Neural cell (in vitro differentiated cells): ENCODE results near the gene PTTG1IP. TPM values are rescaled to one million over a fixed set of nuclear protein-coding genes. Genes with fewer than 3 reads are reported as not detected.

Experiments
- H2AFZ ChIP-seq: fragments of 200-600, 300-800 bp; sonication (generic), shearing (Covaris generic); 2 replicates; pipeline ENCODE4 v1.6.0; 2014; ENCODE audit warnings: low read depth, mild to moderate bottlenecking, antibody characterized with exemption, low read length, moderate library complexity
- H3F3A ChIP-seq: fragments of 200-600 bp; shearing (Covaris generic); 2 replicates; pipeline ENCODE4 v1.6.1; 2016; ENCODE audit warnings: mild to moderate bottlenecking, moderate library complexity, mixed read lengths, antibody characterized with exemption, low read length; ENCODE audit not compliant: insufficient read depth, poor library complexity, severe bottlenecking
- H3K27ac ChIP-seq: fragments of 200-600, 300-800 bp; sonication (generic), shearing (Covaris generic); 2 replicates; pipeline ENCODE4 v1.5.1; 2014; ENCODE audit warnings: mild to moderate bottlenecking, low read length, moderate library complexity
- H3K27me3 ChIP-seq: fragments of 300-800, 200-600 bp; sonication (generic), shearing (Covaris generic); 2 replicates; pipeline ENCODE4 v1.6.0; 2014; ENCODE audit warnings: mild to moderate bottlenecking, low read depth, low read length, moderate library complexity; ENCODE audit not compliant: insufficient read depth
- H3K36me3 ChIP-seq: fragments of 300-800, 200-600 bp; sonication (generic), shearing (Covaris generic); 2 replicates; pipeline ENCODE4 v1.5.1; 2014; ENCODE audit warnings: mild to moderate bottlenecking, antibody characterized with exemption, low read length, moderate library complexity; ENCODE audit not compliant: insufficient read depth
- H3K4me2 ChIP-seq: fragments of 300-800, 200-600 bp; sonication (generic), shearing (Covaris generic); 2 replicates; pipeline ENCODE4 v1.6.0; 2014; ENCODE audit warnings: mild to moderate bottlenecking, low read length
- H3K4me3 ChIP-seq: fragments of 300-800, 200-600 bp; sonication (generic), shearing (Covaris generic); 2 replicates; pipeline ENCODE4 v1.5.1; 2014; ENCODE audit warnings: mild to moderate bottlenecking, low read length, moderate library complexity
- H3K79me2 ChIP-seq: fragments of 200-600 bp; shearing (Covaris generic); replicated peaks from 2 replicates; pipeline ENCODE4 v1.6.0; 2014; ENCODE audit warnings: mild to moderate bottlenecking, low read length, moderate library complexity; ENCODE audit not compliant: insufficient read depth
- H3K9ac ChIP-seq: fragments of 300-800, 200-600 bp; sonication (generic), shearing (Covaris generic); 2 replicates; pipeline ENCODE4 v1.6.1; 2016; ENCODE audit warnings: mild to moderate bottlenecking, low read length, mixed read lengths
- H3K9me2 ChIP-seq: fragments of 200-600 bp; shearing (Covaris generic); 2 replicates; pipeline ENCODE4 v1.6.1; 2016; ENCODE audit warnings: mild to moderate bottlenecking, low read length, mixed read lengths; ENCODE audit not compliant: insufficient read depth
- H3K9me3 ChIP-seq: fragments of 200-600, 300-800 bp; sonication (generic), shearing (Covaris generic); 2 replicates; pipeline ENCODE4 v1.6.1; 2016; ENCODE audit warnings: mild to moderate bottlenecking, mixed run types, low read length, moderate library complexity, mixed read lengths
- H4K20me1 ChIP-seq: fragments of 200-600 bp; shearing (Covaris generic); 2 replicates; pipeline ENCODE4 v1.6.1; 2016; ENCODE audit warnings: mild to moderate bottlenecking, mixed run types; ENCODE audit not compliant: insufficient read depth
- EP300 ChIP-seq: fragments of 450-650 bp; conservative IDR thresholded peaks from 2 replicates; pipeline ENCODE4 v1.6.1; 2014; ENCODE audit warnings: antibody characterized with exemption, mild to moderate bottlenecking, moderate library complexity; ENCODE audit not compliant: poor library complexity, severe bottlenecking
- EZH2 ChIP-seq: fragments of 200-600, 300-800 bp; shearing (Covaris generic), sonication (generic); IDR thresholded peaks from 2 replicates; pipeline ENCODE4 v1.6.1; 2014; ENCODE audit warnings: antibody characterized with exemption, low read length, borderline replicate concordance, mild to moderate bottlenecking; ENCODE audit not compliant: insufficient read depth, poor library complexity, severe bottlenecking
- MXI1 ChIP-seq: fragments of 450-650 bp; conservative IDR thresholded peaks from 2 replicates; pipeline ENCODE4 v1.6.1; 2014; ENCODE audit warnings: antibody characterized with exemption, mild to moderate bottlenecking; ENCODE audit not compliant: poor library complexity, severe bottlenecking
- POLR2AphosphoS5 ChIP-seq: IDR thresholded peaks from 2 replicates; pipeline ENCODE4 v1.6.1; 2012
- RAD21 ChIP-seq: fragments of 450-650 bp; conservative IDR thresholded peaks from 2 replicates; pipeline ENCODE4 v1.6.1; 2014; ENCODE audit warnings: antibody characterized with exemption, mild to moderate bottlenecking, moderate library complexity
- SMC3 ChIP-seq: fragments of 450-650 bp; conservative IDR thresholded peaks from 2 replicates; pipeline ENCODE4 v1.6.1; 2014; ENCODE audit warnings: antibody characterized with exemption, mild to moderate bottlenecking, moderate library complexity; ENCODE audit not compliant: poor library complexity
- TAF1 ChIP-seq: IDR thresholded peaks from 2 replicates; pipeline ENCODE4 v1.6.1; 2012; ENCODE audit warnings: low read depth
- polyA plus RNA-seq: library from polyadenylated mRNA; depleted of rRNA; stranded (reverse); fragments of >200 nt; gene quantifications from 2 replicates; pipeline ENCODE4 v1.2.3, GENCODE V29; 2014
- TF ChIP-seq, protein P1 (sequence below): IDR thresholded peaks from 2 replicates; pipeline ENCODE4 v1.6.1; 2012; ENCODE audit warnings: borderline replicate concordance
- TF ChIP-seq, protein P2 (sequence below): fragments of 450-650 bp; IDR thresholded peaks from 2 replicates; pipeline ENCODE4 v1.5.1; 2014; ENCODE audit warnings: antibody characterized with exemption, mild to moderate bottlenecking, moderate library complexity; ENCODE audit not compliant: poor library complexity, severe bottlenecking

The PTTG1IP gene
- polyA plus RNA-seq, 1 donor from 2014 or later: 152 TPM

DNA sequence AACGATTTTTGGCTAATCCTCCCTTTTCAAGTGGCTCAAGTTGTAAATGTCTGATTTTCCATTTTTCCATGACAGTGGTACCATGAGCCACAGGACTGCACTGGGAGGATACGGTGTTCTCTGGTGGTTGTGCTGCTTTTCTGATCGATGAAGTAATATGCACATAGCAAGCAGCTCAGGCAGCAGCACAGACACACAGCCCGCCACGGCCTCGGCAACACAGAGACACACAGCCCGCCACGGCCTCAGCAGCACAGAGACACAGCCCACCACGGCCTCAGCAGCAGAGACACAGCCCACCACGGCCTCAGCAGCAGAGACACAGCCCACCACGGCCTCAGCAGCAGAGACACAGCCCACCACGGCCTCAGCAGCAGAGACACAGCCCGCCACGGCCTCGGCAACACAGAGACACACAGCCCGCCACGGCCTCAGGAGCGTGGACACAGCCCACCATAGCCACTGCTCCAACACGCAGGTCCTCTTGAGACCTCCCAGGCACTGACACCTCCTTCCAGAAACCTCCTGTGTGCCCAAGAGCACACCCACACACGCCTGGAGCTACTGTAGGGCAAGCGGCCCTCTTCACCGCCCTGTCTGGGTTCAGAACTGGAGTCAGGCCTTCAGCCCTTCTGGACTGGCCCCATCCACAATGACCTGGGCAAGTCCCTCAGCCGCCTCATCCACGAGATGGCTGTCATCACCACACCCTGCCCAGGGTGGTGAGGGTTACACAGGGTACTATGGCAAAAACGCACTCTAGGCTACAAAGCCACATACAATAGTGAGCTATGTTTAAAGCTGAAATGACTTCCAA, 10.4 kb downstream of the PTTG1IP start:
- Histone ChIP-seq H3K4me2 (no peak overlapping the region), H2AFZ (no peak overlapping the region), H3F3A (no peaks in the 10 kb centered on the region), H3K27me3 (no peaks in the 10 kb centered on the region), H3K9ac (no peak overlapping the region), H3K4me3 (no peak overlapping the region), H3K36me3 (no peaks in the 10 kb centered on the region), H3K9me3 (no peaks in the 10 kb centered on the region), H3K9me2 (no peaks in the 10 kb centered on the region), H3K79me2 (peaks cover 62% of the 10 kb centered on the region), H3K27ac (no peak overlapping the region), H4K20me1 (peaks cover 46% of the 10 kb centered on the region)
- TF ChIP-seq, protein P1, sequence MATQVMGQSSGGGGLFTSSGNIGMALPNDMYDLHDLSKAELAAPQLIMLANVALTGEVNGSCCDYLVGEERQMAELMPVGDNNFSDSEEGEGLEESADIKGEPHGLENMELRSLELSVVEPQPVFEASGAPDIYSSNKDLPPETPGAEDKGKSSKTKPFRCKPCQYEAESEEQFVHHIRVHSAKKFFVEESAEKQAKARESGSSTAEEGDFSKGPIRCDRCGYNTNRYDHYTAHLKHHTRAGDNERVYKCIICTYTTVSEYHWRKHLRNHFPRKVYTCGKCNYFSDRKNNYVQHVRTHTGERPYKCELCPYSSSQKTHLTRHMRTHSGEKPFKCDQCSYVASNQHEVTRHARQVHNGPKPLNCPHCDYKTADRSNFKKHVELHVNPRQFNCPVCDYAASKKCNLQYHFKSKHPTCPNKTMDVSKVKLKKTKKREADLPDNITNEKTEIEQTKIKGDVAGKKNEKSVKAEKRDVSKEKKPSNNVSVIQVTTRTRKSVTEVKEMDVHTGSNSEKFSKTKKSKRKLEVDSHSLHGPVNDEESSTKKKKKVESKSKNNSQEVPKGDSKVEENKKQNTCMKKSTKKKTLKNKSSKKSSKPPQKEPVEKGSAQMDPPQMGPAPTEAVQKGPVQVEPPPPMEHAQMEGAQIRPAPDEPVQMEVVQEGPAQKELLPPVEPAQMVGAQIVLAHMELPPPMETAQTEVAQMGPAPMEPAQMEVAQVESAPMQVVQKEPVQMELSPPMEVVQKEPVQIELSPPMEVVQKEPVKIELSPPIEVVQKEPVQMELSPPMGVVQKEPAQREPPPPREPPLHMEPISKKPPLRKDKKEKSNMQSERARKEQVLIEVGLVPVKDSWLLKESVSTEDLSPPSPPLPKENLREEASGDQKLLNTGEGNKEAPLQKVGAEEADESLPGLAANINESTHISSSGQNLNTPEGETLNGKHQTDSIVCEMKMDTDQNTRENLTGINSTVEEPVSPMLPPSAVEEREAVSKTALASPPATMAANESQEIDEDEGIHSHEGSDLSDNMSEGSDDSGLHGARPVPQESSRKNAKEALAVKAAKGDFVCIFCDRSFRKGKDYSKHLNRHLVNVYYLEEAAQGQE: no peak
- no peak for TF ChIP-seq EP300
- TF ChIP-seq POLR2AphosphoS5: no peak
- no peak for TF ChIP-seq MXI1
- no peak for TF ChIP-seq EZH2
- no peak for TF ChIP-seq RAD21
- TF ChIP-seq, protein P2, sequence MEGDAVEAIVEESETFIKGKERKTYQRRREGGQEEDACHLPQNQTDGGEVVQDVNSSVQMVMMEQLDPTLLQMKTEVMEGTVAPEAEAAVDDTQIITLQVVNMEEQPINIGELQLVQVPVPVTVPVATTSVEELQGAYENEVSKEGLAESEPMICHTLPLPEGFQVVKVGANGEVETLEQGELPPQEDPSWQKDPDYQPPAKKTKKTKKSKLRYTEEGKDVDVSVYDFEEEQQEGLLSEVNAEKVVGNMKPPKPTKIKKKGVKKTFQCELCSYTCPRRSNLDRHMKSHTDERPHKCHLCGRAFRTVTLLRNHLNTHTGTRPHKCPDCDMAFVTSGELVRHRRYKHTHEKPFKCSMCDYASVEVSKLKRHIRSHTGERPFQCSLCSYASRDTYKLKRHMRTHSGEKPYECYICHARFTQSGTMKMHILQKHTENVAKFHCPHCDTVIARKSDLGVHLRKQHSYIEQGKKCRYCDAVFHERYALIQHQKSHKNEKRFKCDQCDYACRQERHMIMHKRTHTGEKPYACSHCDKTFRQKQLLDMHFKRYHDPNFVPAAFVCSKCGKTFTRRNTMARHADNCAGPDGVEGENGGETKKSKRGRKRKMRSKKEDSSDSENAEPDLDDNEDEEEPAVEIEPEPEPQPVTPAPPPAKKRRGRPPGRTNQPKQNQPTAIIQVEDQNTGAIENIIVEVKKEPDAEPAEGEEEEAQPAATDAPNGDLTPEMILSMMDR: no peak
- no peak for TF ChIP-seq TAF1
- TF ChIP-seq SMC3: no peak

DNA sequence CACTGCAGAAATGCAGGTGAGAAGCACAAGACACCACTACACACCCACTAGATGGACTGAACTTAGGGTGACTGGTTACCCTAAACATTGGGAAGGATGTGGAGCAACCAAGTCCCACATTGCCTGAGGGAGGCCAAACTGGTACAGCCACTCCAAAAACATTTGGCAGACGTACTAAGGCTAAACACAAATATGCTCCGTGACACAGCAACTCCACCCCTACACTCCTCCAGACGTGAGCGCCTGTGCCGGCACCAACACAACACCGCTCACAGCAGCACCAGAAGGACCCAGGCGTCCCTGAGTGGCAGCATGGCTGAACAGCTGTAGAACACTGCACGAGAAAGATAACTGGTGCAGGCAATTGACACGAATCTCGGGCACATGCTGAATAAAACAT, 14.7 kb downstream of the PTTG1IP start:
- H3F3A ChIP-seq: no peaks in the 10 kb centered on the region
- peaks cover 33% of the 10 kb centered on the region for H3K79me2 ChIP-seq
- H4K20me1 ChIP-seq: peaks cover 19% of the 10 kb centered on the region
- no peak overlapping the region for H2AFZ ChIP-seq
- no peaks in the 10 kb centered on the region for H3K9me3 ChIP-seq
- H3K36me3 ChIP-seq: peaks cover 5% of the 10 kb centered on the region
- H3K9me2 ChIP-seq: no peaks in the 10 kb centered on the region
- H3K27me3 ChIP-seq: no peaks in the 10 kb centered on the region
- H3K9ac ChIP-seq: no peak overlapping the region
- no peak overlapping the region for H3K27ac ChIP-seq
- TF ChIP-seq, protein P2: no peak
- H3K4me2 ChIP-seq: no peak overlapping the region
- no peak overlapping the region for H3K4me3 ChIP-seq
